RPMI8226 (cell line): ENCODE results near the gene AIFM3.
"Not testable (repeated sequence)": the region's sequence is repeated elsewhere in the genome, so short reads cannot be mapped to it uniquely, and the experiment has no call there.

Source experiments
- DNase-seq: peaks from one replicate; pipeline ENCODE4 v3.0.0-alpha.2; 2015

The AIFM3 gene

GRCh38 chr22:20966883-20967696 lies at the start of gene AIFM3:
Gene AIFM3, plus strand, starts transcription at chr22:20967255. Its CDS starts 690 bp downstream, at chr22:20967945.
- DNase-seq, result no peak

- DNase-seq, result no peak
Measured at GRCh38 chr22:20918663-20919218, 48.3 kb upstream of the AIFM3 start.

GRCh38 chr22:20919718-20920117 lies 47.3 kb upstream of the AIFM3 start:
- no peak for DNase-seq

GRCh38 chr22:20920881-20921203 lies 46.2 kb upstream of the AIFM3 start:
- DNase-seq, result no peak

- no peak for DNase-seq
Measured at GRCh38 chr22:20922141-20922751, 44.8 kb upstream of the AIFM3 start.

GRCh38 chr22:20926243-20926642 lies 40.8 kb upstream of the AIFM3 start:
- no peak for DNase-seq

- DNase-seq, result no peak
Measured at GRCh38 chr22:20927940-20928572, 39.0 kb upstream of the AIFM3 start.

GRCh38 chr22:20928573-20928967 lies 38.5 kb upstream of the AIFM3 start:
- DNase-seq, result no peak

GRCh38 chr22:20930004-20930403 lies 37.1 kb upstream of the AIFM3 start:
- DNase-seq, result no peak

GRCh38 chr22:20930435-20930834 lies 36.6 kb upstream of the AIFM3 start:
- DNase-seq, result not testable (repeated sequence)

GRCh38 chr22:20931126-20931654 lies 35.9 kb upstream of the AIFM3 start:
- DNase-seq, result no peak

- no peak for DNase-seq
Measured at GRCh38 chr22:20933910-20934309, 33.1 kb upstream of the AIFM3 start.

- not testable (repeated sequence) for DNase-seq
Measured at GRCh38 chr22:20935049-20935448, 32.0 kb upstream of the AIFM3 start.

- DNase-seq, result not testable (repeated sequence)
Measured at GRCh38 chr22:20935780-20936539, 31.1 kb upstream of the AIFM3 start.

- DNase-seq, result no peak
Measured at GRCh38 chr22:20937031-20937793, 29.8 kb upstream of the AIFM3 start.

- DNase-seq, result no peak
Measured at GRCh38 chr22:20937794-20938671, 29.0 kb upstream of the AIFM3 start.

GRCh38 chr22:20939457-20940185 lies 27.4 kb upstream of the AIFM3 start:
- DNase-seq, result not testable (repeated sequence)

- DNase-seq, result no peak
Measured at GRCh38 chr22:20940186-20940651, 26.8 kb upstream of the AIFM3 start.

- DNase-seq, result no peak
Measured at GRCh38 chr22:20940904-20941385, 26.1 kb upstream of the AIFM3 start.
